HG03520 (cell line): Measurements from ENCODE around the gene ADD2.
"Not testable (repeated sequence)": the region's sequence is repeated elsewhere in the genome, so short reads cannot be mapped to it uniquely, and the experiment has no call there.

Source experiments
- ATAC-seq: cut with Tn5 transposase; IDR thresholded peaks from one replicate; pipeline ENCODE4 v1.9.1; 2021; ENCODE audit warnings: mild to moderate bottlenecking, moderate library complexity; ENCODE audit not compliant: unreplicated experiment

The ADD2 gene

GRCh38 chr2:70647873-70648481 lies 120.0 kb downstream of the ADD2 start:
- peak; percentile 69 for ATAC-seq

GRCh38 chr2:70646420-70646818 lies 121.6 kb downstream of the ADD2 start:
- ATAC-seq: no peak

- no peak for ATAC-seq
Observed at GRCh38 chr2:70645733-70646419, 122.1 kb downstream of the ADD2 start.

GRCh38 chr2:70643715-70644114 lies 124.3 kb downstream of the ADD2 start:
- no peak for ATAC-seq

GRCh38 chr2:70641263-70641784 lies 126.7 kb downstream of the ADD2 start:
- ATAC-seq: no peak

- ATAC-seq: no peak
Observed at GRCh38 chr2:70639841-70640436, 128.1 kb downstream of the ADD2 start.

- ATAC-seq: no peak
Observed at GRCh38 chr2:70638561-70638960, 129.4 kb downstream of the ADD2 start.

- no peak for ATAC-seq
Observed at GRCh38 chr2:70633508-70633907, 134.5 kb downstream of the ADD2 start.

- no peak for ATAC-seq
Observed at GRCh38 chr2:70632966-70633365, 135.0 kb downstream of the ADD2 start.

GRCh38 chr2:70632388-70632787 lies 135.6 kb downstream of the ADD2 start:
- no peak for ATAC-seq

- no peak for ATAC-seq
Observed at GRCh38 chr2:70630761-70631160, 137.2 kb downstream of the ADD2 start.

GRCh38 chr2:70627211-70627898 lies 140.6 kb downstream of the ADD2 start:
- no peak for ATAC-seq

- no peak for ATAC-seq
Observed at GRCh38 chr2:70626254-70626990, 141.6 kb downstream of the ADD2 start.

GRCh38 chr2:70621536-70621935 lies 146.5 kb downstream of the ADD2 start:
- ATAC-seq: not testable (repeated sequence)

- no peak for ATAC-seq
Observed at GRCh38 chr2:70620020-70620419, 148.0 kb downstream of the ADD2 start.

- ATAC-seq: no peak
Observed at GRCh38 chr2:70619167-70619566, 148.8 kb downstream of the ADD2 start.

GRCh38 chr2:70616168-70616694 lies 151.8 kb downstream of the ADD2 start:
- no peak for ATAC-seq

- ATAC-seq: no peak
Observed at GRCh38 chr2:70615222-70615621, 152.8 kb downstream of the ADD2 start.

- ATAC-seq: no peak
Observed at GRCh38 chr2:70613521-70613920, 154.5 kb downstream of the ADD2 start.

- no peak for ATAC-seq
Observed at GRCh38 chr2:70612574-70612973, 155.4 kb downstream of the ADD2 start.

- ATAC-seq: no peak
Observed at GRCh38 chr2:70608373-70608772, 159.6 kb downstream of the ADD2 start.
